GM21423 (cell line): ENCODE data around the gene TNNI3K.

Experiments used
- ATAC-seq: cut with Tn5 transposase; IDR thresholded peaks from one replicate; pipeline ENCODE4 v1.9.1; 2021; ENCODE audit warnings: mild to moderate bottlenecking, moderate library complexity; ENCODE audit not compliant: unreplicated experiment

The TNNI3K gene

GRCh38 chr1:74375376-74375775, 140.2 kb downstream of the TNNI3K start:
- ATAC-seq: no peak

DNA sequence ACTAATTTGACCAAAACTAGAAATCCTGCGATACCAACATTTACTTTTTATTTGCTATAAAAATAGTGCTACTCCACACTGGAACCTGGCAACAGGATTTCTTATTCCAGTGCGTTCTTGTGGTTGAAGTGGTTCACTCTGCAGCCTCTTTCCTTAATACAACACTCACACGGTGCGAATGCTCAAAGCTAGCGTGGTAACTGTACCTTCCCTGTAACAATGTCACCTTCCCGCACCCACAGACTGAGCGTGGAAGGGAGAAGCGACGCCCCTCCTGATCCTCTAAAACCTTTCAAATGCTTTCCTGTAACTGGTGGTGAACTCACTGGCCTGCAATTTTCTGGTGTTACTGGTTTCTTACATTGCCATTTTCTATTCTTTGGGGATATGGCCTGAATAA, 145.1 kb downstream of the TNNI3K start:
- ATAC-seq: no peak

DNA sequence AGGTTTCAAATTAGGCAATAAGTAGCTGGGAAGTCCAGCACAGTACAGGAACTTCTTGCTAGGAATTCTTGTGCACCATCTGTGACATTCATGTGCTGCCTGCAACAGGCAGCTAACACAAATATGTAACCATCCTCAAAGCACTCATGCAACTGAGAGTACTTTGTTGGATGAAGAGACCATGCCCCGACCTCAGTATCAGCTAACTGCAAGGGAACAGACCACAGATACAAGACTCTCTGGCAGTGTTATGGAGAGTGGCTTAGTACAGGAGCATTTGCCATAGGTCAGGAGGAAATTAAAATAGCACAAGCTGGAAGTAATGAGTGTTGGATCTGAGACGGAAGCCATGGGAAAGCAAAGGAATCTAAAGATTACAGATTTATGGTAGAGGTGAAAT, 153.7 kb downstream of the TNNI3K start:
- ATAC-seq: no peak

GRCh38 chr1:74392186-74392585, 157.0 kb downstream of the TNNI3K start:
- ATAC-seq: no peak

DNA sequence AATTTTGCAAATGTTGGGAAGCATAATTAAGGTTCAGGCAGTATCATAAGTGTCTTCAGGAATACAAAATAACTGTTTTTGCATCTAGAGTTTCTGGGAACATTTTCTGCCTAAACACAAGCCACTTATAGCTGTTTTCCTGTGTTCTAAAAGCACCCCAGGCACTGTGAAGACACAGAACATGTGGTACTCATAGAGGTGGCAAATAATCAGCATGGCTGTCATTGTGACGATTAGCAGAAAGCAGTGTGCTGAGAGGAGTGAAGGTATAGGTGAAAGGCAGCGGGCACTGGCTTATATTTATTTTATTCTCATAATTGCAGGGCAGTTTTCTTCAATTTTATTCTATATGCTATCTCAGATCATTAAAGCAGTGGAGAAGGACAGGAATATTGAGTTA, 157.7 kb downstream of the TNNI3K start:
- ATAC-seq: no peak

GRCh38 chr1:74395571-74395970, 160.4 kb downstream of the TNNI3K start:
- no peak for ATAC-seq

DNA sequence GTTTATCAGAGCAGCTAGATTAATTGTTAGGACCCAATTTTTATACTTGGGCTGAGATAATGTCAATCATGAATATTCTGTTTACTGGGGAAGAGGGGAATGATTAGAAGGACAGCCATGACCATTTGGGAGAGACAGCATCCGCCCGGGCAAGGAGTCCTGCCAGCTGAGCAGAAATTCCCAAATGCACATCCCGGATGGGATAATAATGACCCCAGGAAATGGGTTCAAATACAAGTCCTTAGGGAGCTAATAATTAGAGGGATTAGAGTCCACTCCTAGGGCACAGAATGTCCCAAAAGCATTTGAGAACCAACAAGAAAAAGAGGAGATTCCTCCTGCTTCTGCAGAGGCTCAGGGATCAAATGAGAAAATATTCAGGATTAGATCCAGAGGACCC, 161.3 kb downstream of the TNNI3K start:
- ATAC-seq: no peak

- no peak for ATAC-seq
Measured at GRCh38 chr1:74396933-74397332, 161.7 kb downstream of the TNNI3K start.

DNA sequence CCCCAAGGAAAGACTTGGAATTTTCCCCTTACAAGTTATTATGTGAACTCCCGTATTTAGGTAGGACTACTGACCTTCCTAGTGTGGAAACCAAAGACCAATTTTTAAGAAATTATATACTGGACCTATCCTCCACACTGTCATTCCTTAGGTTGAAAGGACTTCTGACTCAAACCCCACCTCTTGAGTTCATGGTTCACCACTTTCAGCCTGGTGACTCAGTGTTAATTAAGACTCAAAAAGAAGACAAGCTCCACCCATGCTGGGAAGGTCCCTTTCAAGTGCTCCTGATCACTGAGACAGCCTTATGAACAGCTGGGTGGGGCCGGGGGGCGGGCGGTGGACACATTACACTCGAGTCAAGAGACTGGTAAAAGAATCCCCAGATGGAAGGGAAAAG, 164.1 kb downstream of the TNNI3K start:
- ATAC-seq: peak; percentile 76

DNA sequence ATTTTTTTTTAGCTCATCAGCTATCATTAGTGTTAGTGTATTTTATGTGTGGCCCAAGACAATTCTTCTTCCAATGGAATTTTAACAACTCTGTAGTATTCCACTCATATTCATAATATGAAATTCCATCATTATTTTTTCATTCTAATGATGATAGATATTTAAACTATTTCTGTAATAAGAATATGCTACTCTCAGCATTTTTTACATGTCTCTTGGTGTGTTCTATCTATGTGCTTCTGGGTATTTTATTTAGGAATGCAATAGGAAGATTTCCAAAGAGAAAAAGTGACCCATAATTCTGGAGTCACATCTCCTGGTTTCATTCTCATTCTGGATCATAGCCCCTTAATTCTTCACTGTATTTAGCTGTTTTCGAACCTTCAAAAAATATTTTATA, 167.7 kb downstream of the TNNI3K start:
- no peak for ATAC-seq

GRCh38 chr1:74403606-74404005, 168.4 kb downstream of the TNNI3K start:
- ATAC-seq: no peak

GRCh38 chr1:74406759-74407158, 171.6 kb downstream of the TNNI3K start:
- ATAC-seq: no peak

DNA sequence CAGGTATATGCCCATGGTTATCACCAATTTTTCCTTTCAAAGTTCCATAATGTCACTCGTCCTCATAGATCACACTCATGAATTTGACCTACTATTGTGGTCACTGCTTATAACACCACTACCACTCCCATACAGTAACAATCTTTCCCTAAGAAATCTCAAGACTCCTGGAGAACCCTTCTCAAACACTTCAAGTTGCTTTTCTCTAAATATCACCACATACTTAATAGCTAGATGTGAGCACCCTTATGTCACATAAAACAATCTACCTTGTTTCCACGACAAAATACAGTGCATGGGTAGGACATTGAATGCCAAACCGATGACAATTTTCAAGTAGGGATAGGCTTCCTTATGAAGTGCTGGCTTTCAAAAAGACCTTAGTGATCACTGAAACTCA, 172.7 kb downstream of the TNNI3K start:
- no peak for ATAC-seq

DNA sequence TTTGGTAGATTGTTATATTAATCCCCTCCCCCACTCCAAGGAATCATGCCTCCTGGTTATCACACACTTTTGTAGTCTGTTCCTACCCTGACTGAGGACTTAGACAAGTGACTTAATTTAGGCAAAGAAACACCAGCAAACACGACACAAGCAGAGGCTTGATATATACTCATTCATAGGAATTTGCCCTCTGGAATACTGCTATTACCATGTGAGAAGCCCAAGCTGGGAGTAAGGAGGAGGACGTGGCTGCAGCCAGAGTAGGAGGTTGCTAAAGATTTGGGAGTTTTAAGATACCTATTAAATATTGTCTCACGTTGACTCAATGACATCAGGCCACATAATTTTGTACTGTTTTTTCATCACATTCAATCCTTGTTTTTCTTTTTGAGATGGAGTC, 177.1 kb downstream of the TNNI3K start:
- ATAC-seq: no peak

DNA sequence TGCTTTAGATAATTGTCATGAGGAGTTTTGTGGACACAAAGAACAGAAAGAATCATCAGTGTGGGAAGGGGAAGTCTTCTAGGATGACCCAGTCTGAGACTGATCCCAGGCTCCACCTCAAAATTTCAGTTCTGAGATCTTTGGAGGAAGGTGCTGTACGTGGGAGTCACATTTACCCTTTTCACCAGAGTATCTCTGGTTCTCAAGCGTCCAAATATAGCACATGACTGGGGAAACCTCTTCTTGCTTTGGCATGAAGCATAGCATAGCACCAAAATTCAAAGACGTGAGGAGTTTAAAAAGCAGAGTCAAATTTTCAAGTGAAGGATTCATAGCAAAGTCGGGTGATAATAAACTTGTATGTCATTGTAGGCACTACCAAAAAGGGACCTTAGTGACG, 180.7 kb downstream of the TNNI3K start:
- no peak for ATAC-seq

- ATAC-seq: no peak
Measured at GRCh38 chr1:74419611-74420010, 184.4 kb downstream of the TNNI3K start.

DNA sequence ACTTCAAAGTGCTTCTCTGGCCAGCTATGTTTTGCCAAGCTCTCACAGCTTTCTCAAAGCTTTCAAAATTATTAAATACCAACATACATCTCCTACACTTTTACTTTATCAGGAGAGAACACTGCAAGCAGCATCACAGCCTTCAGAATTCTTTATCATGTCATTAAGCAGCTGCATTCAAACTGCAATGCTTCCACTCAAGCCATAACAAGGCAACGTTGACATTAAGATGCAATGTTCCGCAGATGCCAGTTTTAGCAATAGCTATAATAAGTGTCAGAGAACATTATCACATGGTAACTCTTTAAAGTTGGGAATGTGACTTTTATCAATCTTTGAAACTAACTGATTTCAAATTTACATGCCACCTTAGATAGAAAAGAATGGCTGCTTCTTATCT, 185.3 kb downstream of the TNNI3K start:
- no peak for ATAC-seq

GRCh38 chr1:74422421-74423292, 187.5 kb downstream of the TNNI3K start:
- ATAC-seq: no peak

DNA sequence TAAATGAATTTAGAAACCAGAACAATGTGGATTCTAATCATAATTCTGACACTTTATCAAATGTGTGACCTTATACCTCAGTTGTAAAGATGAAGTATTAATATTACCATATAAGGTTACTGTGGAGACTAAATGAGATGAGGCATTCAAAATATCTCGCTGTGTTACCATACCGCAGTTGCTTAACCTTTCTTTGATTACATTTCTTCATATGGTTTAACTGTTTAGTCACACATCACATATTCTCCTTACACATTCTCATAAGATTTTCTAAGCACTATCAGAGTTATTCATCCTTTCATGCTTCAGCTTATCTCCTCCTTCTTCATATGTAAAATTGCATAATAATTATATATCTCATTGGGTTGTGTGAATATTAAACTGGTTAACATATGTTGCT, 188.3 kb downstream of the TNNI3K start:
- ATAC-seq: no peak

DNA sequence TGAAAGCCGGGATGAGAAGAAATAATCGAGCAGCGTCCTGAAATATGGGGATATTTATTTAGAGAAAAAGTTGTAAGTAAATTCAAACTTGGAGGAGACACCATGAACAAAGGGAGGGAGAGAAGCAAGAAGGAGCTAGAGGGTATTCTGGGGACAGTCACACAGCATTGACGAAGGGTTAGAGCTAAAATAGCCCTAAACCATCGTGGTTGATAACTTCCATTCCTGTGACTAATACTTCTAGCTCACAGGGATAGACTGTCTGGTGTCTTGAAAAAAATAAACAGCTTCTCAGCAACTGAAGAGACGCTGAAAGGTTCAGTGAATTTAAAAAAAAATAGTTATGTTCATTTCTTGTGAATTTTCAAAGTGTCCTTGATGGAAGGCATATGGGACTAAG, 190.5 kb downstream of the TNNI3K start:
- ATAC-seq: no peak

DNA sequence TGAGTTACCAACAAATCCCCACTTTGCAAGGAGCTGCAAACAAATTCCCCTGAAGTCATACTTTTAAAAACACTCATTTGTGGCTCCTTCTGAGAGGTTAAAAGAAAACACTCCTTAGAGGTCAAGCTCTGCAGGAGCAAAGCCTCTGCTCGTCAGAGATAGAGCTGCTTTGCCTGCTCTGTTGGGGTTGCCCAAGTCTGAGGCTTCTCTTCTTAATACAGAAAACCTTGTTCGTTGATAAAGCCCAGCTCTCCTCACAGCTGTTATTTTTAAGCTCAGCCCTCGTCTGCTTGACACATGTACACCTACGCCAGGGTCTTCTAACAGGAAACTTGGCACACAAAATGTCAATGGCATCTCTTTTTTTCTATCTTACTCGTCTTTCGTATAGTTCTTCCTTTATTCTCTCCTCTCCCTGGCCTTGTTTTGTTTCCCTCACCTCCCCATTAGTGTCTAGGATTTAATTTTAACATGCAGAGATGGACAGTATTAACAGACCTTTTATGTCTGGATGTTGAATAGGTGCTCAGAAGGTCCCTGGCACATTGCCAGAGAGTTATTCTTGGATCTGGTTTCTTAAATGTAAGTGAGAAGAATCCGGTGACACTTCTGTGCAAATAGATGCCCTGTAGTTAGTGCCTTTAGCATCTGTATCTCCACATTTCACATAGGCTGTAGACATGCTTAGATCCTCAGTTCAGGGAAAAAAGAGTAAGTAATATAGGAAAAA, 191.2 kb downstream of the TNNI3K start:
- ATAC-seq: no peak

- ATAC-seq: no peak
Measured at GRCh38 chr1:74427681-74428080, 192.5 kb downstream of the TNNI3K start.
